ENCODE measurements around the gene HRNR. TPM values are rescaled to one million over a fixed set of nuclear protein-coding genes. Genes with fewer than 3 reads are reported as not detected.

HRNR gene
- polyA plus RNA-seq, 1 donor from 2014 or later: not detected

DNA sequence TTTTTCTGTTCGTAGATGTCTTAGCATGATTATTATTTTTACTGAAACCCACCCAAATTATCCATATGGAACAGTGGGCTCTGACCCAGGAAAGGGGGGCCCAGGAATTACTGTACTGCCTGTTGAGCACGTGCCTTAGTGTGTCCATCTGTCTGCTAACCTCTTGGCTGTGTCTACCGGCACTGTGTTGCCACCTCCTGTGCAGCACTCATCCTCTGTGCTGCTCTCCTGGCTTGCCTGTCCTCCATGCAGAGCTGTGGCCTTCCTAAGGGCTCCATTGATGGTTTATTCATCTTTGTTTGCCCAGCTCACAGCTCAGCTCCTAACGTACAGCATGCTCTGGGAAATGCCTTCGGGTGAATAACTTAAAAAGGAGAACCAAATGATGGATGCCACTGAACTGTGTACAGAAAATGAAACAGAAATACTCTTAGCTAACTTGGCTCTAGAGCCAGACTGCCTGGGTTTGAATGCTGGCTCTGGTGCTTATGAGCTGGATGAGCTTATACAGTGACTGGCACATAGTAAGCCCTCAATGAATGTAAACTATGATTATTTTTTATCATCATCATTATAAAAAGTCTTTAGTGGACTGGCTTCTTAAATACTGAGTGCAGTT is 53.6 kb downstream of the HRNR start:
- no peaks in the 10 kb centered on the region for H3K79me2 ChIP-seq (replicated peaks; ENCODE audit: insufficient read depth, low read length)
- no peak overlapping the region for H3K27ac ChIP-seq (ENCODE audit: low read length)
- H3K36me3 ChIP-seq (ENCODE audit: insufficient read depth, low read length): no peaks in the 10 kb centered on the region
- H3K4me3 ChIP-seq (ENCODE audit: low read length): no peak overlapping the region
- no peaks in the 10 kb centered on the region for H4K20me1 ChIP-seq (ENCODE audit: insufficient read depth)
- H3K27me3 ChIP-seq (ENCODE audit: insufficient read depth, low read depth, low read length): no peaks in the 10 kb centered on the region
- no peak overlapping the region for H2AFZ ChIP-seq (ENCODE audit: low read depth, low read length)
- no peaks in the 10 kb centered on the region for H3K9me2 ChIP-seq (ENCODE audit: insufficient read depth, low read length)
- no peak overlapping the region for H3K9ac ChIP-seq (ENCODE audit: low read length)
- no peaks in the 10 kb centered on the region for H3F3A ChIP-seq (ENCODE audit: insufficient read depth, low read length, poor library complexity, severe bottlenecking)
- H3K4me2 ChIP-seq (ENCODE audit: low read length): no peak overlapping the region
- TF ChIP-seq SMC3 (conservative IDR thresholded peaks at IDR 0.05; ENCODE audit: poor library complexity) (no peak), EZH2 (IDR thresholded peaks at IDR 0.05; ENCODE audit: borderline replicate concordance, insufficient read depth, low read length, poor library complexity, severe bottlenecking) (no peak), RAD21 (conservative IDR thresholded peaks at IDR 0.05) (no peak), MXI1 (conservative IDR thresholded peaks at IDR 0.05; ENCODE audit: poor library complexity, severe bottlenecking) (no peak)
- TF ChIP-seq, protein P1, sequence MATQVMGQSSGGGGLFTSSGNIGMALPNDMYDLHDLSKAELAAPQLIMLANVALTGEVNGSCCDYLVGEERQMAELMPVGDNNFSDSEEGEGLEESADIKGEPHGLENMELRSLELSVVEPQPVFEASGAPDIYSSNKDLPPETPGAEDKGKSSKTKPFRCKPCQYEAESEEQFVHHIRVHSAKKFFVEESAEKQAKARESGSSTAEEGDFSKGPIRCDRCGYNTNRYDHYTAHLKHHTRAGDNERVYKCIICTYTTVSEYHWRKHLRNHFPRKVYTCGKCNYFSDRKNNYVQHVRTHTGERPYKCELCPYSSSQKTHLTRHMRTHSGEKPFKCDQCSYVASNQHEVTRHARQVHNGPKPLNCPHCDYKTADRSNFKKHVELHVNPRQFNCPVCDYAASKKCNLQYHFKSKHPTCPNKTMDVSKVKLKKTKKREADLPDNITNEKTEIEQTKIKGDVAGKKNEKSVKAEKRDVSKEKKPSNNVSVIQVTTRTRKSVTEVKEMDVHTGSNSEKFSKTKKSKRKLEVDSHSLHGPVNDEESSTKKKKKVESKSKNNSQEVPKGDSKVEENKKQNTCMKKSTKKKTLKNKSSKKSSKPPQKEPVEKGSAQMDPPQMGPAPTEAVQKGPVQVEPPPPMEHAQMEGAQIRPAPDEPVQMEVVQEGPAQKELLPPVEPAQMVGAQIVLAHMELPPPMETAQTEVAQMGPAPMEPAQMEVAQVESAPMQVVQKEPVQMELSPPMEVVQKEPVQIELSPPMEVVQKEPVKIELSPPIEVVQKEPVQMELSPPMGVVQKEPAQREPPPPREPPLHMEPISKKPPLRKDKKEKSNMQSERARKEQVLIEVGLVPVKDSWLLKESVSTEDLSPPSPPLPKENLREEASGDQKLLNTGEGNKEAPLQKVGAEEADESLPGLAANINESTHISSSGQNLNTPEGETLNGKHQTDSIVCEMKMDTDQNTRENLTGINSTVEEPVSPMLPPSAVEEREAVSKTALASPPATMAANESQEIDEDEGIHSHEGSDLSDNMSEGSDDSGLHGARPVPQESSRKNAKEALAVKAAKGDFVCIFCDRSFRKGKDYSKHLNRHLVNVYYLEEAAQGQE (IDR thresholded peaks at IDR 0.05; ENCODE audit: borderline replicate concordance): no peak
- no peaks in the 10 kb centered on the region for H3K9me3 ChIP-seq (ENCODE audit: low read length)

DNA sequence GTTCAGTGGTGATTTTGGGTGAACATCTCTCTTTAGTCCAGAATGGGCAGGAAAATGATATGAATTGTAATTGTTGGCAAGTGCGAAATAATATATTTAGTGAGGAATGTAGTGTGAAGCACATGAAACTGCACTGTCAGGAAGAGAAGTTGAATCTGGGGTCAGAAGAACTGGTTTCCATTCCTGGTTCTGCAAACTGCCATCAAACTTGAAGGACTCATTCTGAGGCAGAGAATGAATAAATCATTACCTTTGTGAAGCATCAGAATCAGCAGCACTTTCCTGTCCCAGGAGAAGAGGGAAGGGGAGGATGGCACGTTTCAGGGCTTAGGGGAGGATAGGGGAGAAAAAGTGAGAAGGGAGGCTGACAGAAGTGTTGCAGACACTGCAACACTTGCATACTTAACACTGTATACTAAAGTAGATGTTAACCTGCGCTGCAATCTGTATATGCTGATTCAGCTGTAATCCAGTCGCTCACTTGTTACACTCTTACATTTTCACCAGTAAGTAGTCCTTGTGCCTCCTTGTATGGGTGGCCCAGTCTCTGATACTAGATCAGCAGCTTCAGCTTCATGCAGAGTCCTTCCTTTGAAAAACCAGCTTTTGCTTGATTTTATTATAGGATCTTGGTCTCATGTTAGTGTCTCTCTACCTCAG is 54.5 kb downstream of the HRNR start:
- Histone ChIP-seq H3K9me3 (ENCODE audit: low read length) (no peaks in the 10 kb centered on the region), H4K20me1 (ENCODE audit: insufficient read depth) (no peaks in the 10 kb centered on the region)
- TF ChIP-seq RAD21 (conservative IDR thresholded peaks at IDR 0.05) (no peak), TAF1 (IDR thresholded peaks at IDR 0.05; ENCODE audit: low read depth) (no peak), EP300 (conservative IDR thresholded peaks at IDR 0.05; ENCODE audit: poor library complexity, severe bottlenecking) (no peak), MXI1 (conservative IDR thresholded peaks at IDR 0.05; ENCODE audit: poor library complexity, severe bottlenecking) (no peak), POLR2AphosphoS5 (IDR thresholded peaks at IDR 0.05) (no peak), EZH2 (IDR thresholded peaks at IDR 0.05; ENCODE audit: borderline replicate concordance, insufficient read depth, low read length, poor library complexity, severe bottlenecking) (no peak), SMC3 (conservative IDR thresholded peaks at IDR 0.05; ENCODE audit: poor library complexity) (no peak)
- TF ChIP-seq, protein P1 (IDR thresholded peaks at IDR 0.05; ENCODE audit: borderline replicate concordance): no peak
- TF ChIP-seq, protein P2, sequence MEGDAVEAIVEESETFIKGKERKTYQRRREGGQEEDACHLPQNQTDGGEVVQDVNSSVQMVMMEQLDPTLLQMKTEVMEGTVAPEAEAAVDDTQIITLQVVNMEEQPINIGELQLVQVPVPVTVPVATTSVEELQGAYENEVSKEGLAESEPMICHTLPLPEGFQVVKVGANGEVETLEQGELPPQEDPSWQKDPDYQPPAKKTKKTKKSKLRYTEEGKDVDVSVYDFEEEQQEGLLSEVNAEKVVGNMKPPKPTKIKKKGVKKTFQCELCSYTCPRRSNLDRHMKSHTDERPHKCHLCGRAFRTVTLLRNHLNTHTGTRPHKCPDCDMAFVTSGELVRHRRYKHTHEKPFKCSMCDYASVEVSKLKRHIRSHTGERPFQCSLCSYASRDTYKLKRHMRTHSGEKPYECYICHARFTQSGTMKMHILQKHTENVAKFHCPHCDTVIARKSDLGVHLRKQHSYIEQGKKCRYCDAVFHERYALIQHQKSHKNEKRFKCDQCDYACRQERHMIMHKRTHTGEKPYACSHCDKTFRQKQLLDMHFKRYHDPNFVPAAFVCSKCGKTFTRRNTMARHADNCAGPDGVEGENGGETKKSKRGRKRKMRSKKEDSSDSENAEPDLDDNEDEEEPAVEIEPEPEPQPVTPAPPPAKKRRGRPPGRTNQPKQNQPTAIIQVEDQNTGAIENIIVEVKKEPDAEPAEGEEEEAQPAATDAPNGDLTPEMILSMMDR (IDR thresholded peaks at IDR 0.05; ENCODE audit: poor library complexity, severe bottlenecking): no peak

More for the DNA sequence above, 54.5 kb downstream of the HRNR start:
- no peaks in the 10 kb centered on the region for H3F3A ChIP-seq (ENCODE audit: insufficient read depth, low read length, poor library complexity, severe bottlenecking)
- H3K27ac ChIP-seq (ENCODE audit: low read length): no peak overlapping the region
- H3K36me3 ChIP-seq (ENCODE audit: insufficient read depth, low read length): no peaks in the 10 kb centered on the region
- no peaks in the 10 kb centered on the region for H3K79me2 ChIP-seq (replicated peaks; ENCODE audit: insufficient read depth, low read length)
- no peaks in the 10 kb centered on the region for H3K27me3 ChIP-seq (ENCODE audit: insufficient read depth, low read depth, low read length)
- no peak overlapping the region for H2AFZ ChIP-seq (ENCODE audit: low read depth, low read length)
- no peak overlapping the region for H3K9ac ChIP-seq (ENCODE audit: low read length)
- H3K4me2 ChIP-seq (ENCODE audit: low read length): no peak overlapping the region
- H3K9me2 ChIP-seq (ENCODE audit: insufficient read depth, low read length): no peaks in the 10 kb centered on the region
- H3K4me3 ChIP-seq (ENCODE audit: low read length): no peak overlapping the region

Measured in neural cell (in vitro differentiated cells).